Caco-2 (cell line): ENCODE data around the gene RNF32. TPM values are rescaled to one million over a fixed set of nuclear protein-coding genes. Genes with fewer than 3 reads are reported as not detected.

Experiments used
- BruUV-seq: library from RNA; stranded (reverse); fragments of 400-500 nt; replicated peaks from 2 replicates; lab custom pipeline; 2021; lab: Mats Ljungman, UMichigan
- CTCF ChIA-PET: fragments of 300-600 bp; sonication (Branson Sonifier 250); formaldehyde crosslinking; loops from one replicate; lab custom pipeline; 2022; ENCODE audit warnings: antibody characterized with exemption; lab: Charles Lee
- POLR2A ChIA-PET: fragments of 300-600 bp; sonication (Branson Sonifier 250); formaldehyde crosslinking; loops from one replicate; lab custom pipeline; 2022; ENCODE audit warnings: antibody characterized with exemption; lab: Charles Lee
- DNase-seq, 2 experiments: peaks; one replicate each; pipeline versions ENCODE4 v3.0.0 to v3.0.0-alpha.2; 2020 to 2022
- H3K27me3 ChIP-seq: replicated peaks from 2 replicates; pipeline ENCODE4 v1.6.0; 2011; ENCODE audit warnings: low read length; ENCODE audit not compliant: control insufficient read depth, insufficient read depth
- H3K36me3 ChIP-seq: 2 replicates; pipeline ENCODE4 v1.5.1; 2011; ENCODE audit warnings: low read length; ENCODE audit not compliant: control insufficient read depth, insufficient read depth
- H3K4me1 ChIP-seq: fragments of 250-450 bp; sonication (Bioruptor Pico); 2 replicates; pipeline ENCODE4 v1.5.1; 2020; ENCODE audit warnings: mild to moderate bottlenecking
- H3K4me3 ChIP-seq: 2 replicates; pipeline ENCODE4 v1.5.1; 2011; ENCODE audit warnings: low read depth, mild to moderate bottlenecking, control low read depth, low read length
- H3K9me3 ChIP-seq: fragments of 250-450 bp; sonication (Bioruptor Pico); 2 replicates; pipeline ENCODE4 v1.5.1; 2020; ENCODE audit warnings: mild to moderate bottlenecking, moderate library complexity
- H3K27ac Mint-ChIP-seq: one replicate; pipeline ENCODE4 v1.8.0; 2022; ENCODE audit warnings: mixed read lengths; ENCODE audit not compliant: unreplicated experiment
- H3K27me3 Mint-ChIP-seq: one replicate; pipeline ENCODE4 v1.8.0; 2022; ENCODE audit warnings: mixed read lengths; ENCODE audit not compliant: insufficient read depth, unreplicated experiment
- H3K36me3 Mint-ChIP-seq: one replicate; pipeline ENCODE4 v1.8.0; 2022; ENCODE audit warnings: mild to moderate bottlenecking, mixed read lengths; ENCODE audit not compliant: insufficient read depth, unreplicated experiment
- H3K4me1 Mint-ChIP-seq: one replicate; pipeline ENCODE4 v1.8.0; 2022; ENCODE audit warnings: low read depth, mixed read lengths; ENCODE audit not compliant: unreplicated experiment
- H3K4me3 Mint-ChIP-seq: one replicate; pipeline ENCODE4 v1.8.0; 2022; ENCODE audit warnings: mild to moderate bottlenecking, moderate library complexity, mixed read lengths; ENCODE audit not compliant: unreplicated experiment
- H3K9me3 Mint-ChIP-seq: one replicate; pipeline ENCODE4 v1.8.0; 2022; ENCODE audit warnings: mixed read lengths; ENCODE audit not compliant: unreplicated experiment
- intact Hi-C: fragments of 100-400 bp; cut with micrococcal nuclease; formaldehyde crosslinking; loops from one replicate; pipeline ENCODE4 v1.10.0; 2022; ENCODE audit not compliant: unreplicated experiment
- total RNA-seq: library from RNA; stranded (reverse); gene quantifications from 2 replicates; pipeline ENCODE4 v1.2.3, GENCODE V29; 2022
- TF ChIP-seq, protein P1 (sequence below), 2 experiments: fragments of 200-600 bp in 1 of 2; IDR thresholded peaks; 1 replicate in 1 of 2; 2 replicates in 1 of 2; pipeline versions ENCODE4 v1.5.1 to v1.8.0; 2011 to 2022; ENCODE audit warnings: antibody characterized with exemption in 1 of 2, control low read depth in 1 of 2, inconsistent platforms in 1 of 2, low read depth in 1 of 2, low read length in 1 of 2, mild to moderate bottlenecking in 1 of 2, moderate library complexity in 1 of 2; ENCODE audit not compliant: insufficient read depth in 1 of 2, severe bottlenecking in 1 of 2, unreplicated experiment in 1 of 2

Gene RNF32
- total RNA-seq, 1 experiment from 2014 or later = 26.0 TPM

- peaks cover 37% of the 10 kb centered on the region for H3K4me1 Mint-ChIP-seq
- no peaks in the 10 kb centered on the region for H3K27me3 Mint-ChIP-seq
- Histone ChIP-seq H3K4me1 (peaks cover 38% of the 10 kb centered on the region), H3K27me3 (no peaks in the 10 kb centered on the region), H3K4me3 (peak overlapping the region; percentile 72), H3K9me3 (no peaks in the 10 kb centered on the region; the same call in 1 of the 2 replicates), H3K36me3 (no peaks in the 10 kb centered on the region)
- BruUV-seq = no TSS peak
- H3K36me3 Mint-ChIP-seq = peaks cover 69% of the 10 kb centered on the region
- intact Hi-C loops = loop anchor here (1.0 to 10.0 kb wide), 5 partner anchors 18 to 824 kb away; partner anchors contain the start of gene SHH
- H3K4me3 Mint-ChIP-seq = peak overlapping the region; percentile 99
- TF ChIP-seq, protein P1, sequence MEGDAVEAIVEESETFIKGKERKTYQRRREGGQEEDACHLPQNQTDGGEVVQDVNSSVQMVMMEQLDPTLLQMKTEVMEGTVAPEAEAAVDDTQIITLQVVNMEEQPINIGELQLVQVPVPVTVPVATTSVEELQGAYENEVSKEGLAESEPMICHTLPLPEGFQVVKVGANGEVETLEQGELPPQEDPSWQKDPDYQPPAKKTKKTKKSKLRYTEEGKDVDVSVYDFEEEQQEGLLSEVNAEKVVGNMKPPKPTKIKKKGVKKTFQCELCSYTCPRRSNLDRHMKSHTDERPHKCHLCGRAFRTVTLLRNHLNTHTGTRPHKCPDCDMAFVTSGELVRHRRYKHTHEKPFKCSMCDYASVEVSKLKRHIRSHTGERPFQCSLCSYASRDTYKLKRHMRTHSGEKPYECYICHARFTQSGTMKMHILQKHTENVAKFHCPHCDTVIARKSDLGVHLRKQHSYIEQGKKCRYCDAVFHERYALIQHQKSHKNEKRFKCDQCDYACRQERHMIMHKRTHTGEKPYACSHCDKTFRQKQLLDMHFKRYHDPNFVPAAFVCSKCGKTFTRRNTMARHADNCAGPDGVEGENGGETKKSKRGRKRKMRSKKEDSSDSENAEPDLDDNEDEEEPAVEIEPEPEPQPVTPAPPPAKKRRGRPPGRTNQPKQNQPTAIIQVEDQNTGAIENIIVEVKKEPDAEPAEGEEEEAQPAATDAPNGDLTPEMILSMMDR (IDR thresholded peaks at IDR 0.05; ENCODE audit: insufficient read depth in 1 of 2, low read depth in 1 of 2, low read length in 1 of 2, severe bottlenecking in 1 of 2, unreplicated experiment in 1 of 2) = no peak
- peak overlapping the region; percentile 100 for H3K27ac Mint-ChIP-seq
- H3K9me3 Mint-ChIP-seq = no peaks in the 10 kb centered on the region
- ChIA-PET POLR2A (interaction anchor here (0.9 to 2.1 kb wide), 9 partner anchors 11 to 111 kb away, joined by 3 to 22 read pairs (median 4); no protein-coding TSS in a partner anchor), CTCF (no interaction called here)
- peak; percentile 72 to 82 for DNase-seq
Measured at GRCh38 chr7:156638443-156639077, 2.0 kb upstream of the RNF32 start.

GRCh38 chr7:156639426-156640256 lies 933 bp upstream of the RNF32 start:
- Histone ChIP-seq H3K36me3 (no peaks in the 10 kb centered on the region), H3K4me3 (peak overlapping the region; percentile 72), H3K4me1 (peaks cover 27% of the 10 kb centered on the region), H3K27me3 (no peaks in the 10 kb centered on the region), H3K9me3 (no peaks in the 10 kb centered on the region)
- Mint-ChIP-seq H3K36me3 (peaks cover 59% of the 10 kb centered on the region), H3K27me3 (no peaks in the 10 kb centered on the region), H3K27ac (peak overlapping the region; percentile 100), H3K4me1 (peaks cover 33% of the 10 kb centered on the region), H3K4me3 (peak overlapping the region; percentile 99), H3K9me3 (no peaks in the 10 kb centered on the region)
- no TSS peak for BruUV-seq
- DNase-seq = peak; percentile 85 to 86
- intact Hi-C loops = loop anchor here (1.0 to 10.0 kb wide), 5 partner anchors 19 to 825 kb away; partner anchors contain the start of gene SHH
- TF ChIP-seq, protein P1 (IDR thresholded peaks at IDR 0.05; ENCODE audit: insufficient read depth in 1 of 2, low read depth in 1 of 2, low read length in 1 of 2, severe bottlenecking in 1 of 2, unreplicated experiment in 1 of 2) = no peak
- POLR2A ChIA-PET = interaction anchor here (0.6 to 2.1 kb wide), 10 partner anchors 9 to 112 kb away, joined by 3 to 22 read pairs (median 4); no protein-coding TSS in a partner anchor
- CTCF ChIA-PET = interaction anchor here (1.0 kb wide), 1 partner anchor 10 kb away, joined by 5 read pairs; no protein-coding TSS in a partner anchor
